IMR-90 (cell line): ENCODE data around the gene TUBG2. TPM values are rescaled to one million over a fixed set of nuclear protein-coding genes. Genes with fewer than 3 reads are reported as not detected.

ENCODE experiments used
- ATAC-seq: fragments of 200-7000 bp; cut with Tn5 transposase; 2 replicates; pipeline ENCODE4 v1.9.1; 2020; ENCODE audit warnings: low read depth, mild to moderate bottlenecking, moderate library complexity
- BruUV-seq: library from RNA; stranded (reverse); fragments of 400-500 nt; replicated peaks from 2 replicates; lab custom pipeline; 2021; lab: Mats Ljungman, UMichigan
- CTCF ChIA-PET: fragments of 300-600 bp; formaldehyde crosslinking; extraction: SDS; loops from one replicate; lab custom pipeline; 2021; ENCODE audit warnings: antibody characterized with exemption; lab: Yijun Ruan, JAX
- POLR2A ChIA-PET: fragments of 300-600 bp; sonication (Branson Sonifier 250); formaldehyde crosslinking; loops from one replicate; lab custom pipeline; 2022; ENCODE audit warnings: antibody characterized with exemption; ENCODE audit not compliant: unreplicated experiment; lab: Charles Lee
- DNase-seq: peaks from one replicate; pipeline ENCODE4 v3.0.0; 2013
- H2AFZ ChIP-seq: replicated peaks from 2 replicates; pipeline ENCODE3; 2013; ENCODE audit warnings: low read length, mild to moderate bottlenecking; ENCODE audit not compliant: poor library complexity
- H2AK5ac ChIP-seq: 2 replicates; pipeline ENCODE4 v1.6.1; 2013; ENCODE audit warnings: low read depth, low read length, inconsistent platforms
- H2AK9ac ChIP-seq: replicated peaks from 2 replicates; pipeline ENCODE3; 2013; ENCODE audit warnings: mild to moderate bottlenecking, low read depth, low read length, moderate library complexity; ENCODE audit not compliant: poor library complexity
- H2BK120ac ChIP-seq: 2 replicates; pipeline ENCODE4 v1.6.1; 2013; ENCODE audit warnings: low read depth, low read length, inconsistent platforms
- H2BK15ac ChIP-seq: 3 replicates; pipeline ENCODE4 v1.6.1; 2013; ENCODE audit warnings: low read depth, low read length, inconsistent platforms
- H2BK20ac ChIP-seq: 2 replicates; pipeline ENCODE4 v1.6.1; 2013; ENCODE audit warnings: low read depth, mild to moderate bottlenecking, inconsistent platforms, low read length, moderate library complexity
- H2BK5ac ChIP-seq: 2 replicates; pipeline ENCODE4 v1.6.1; 2013; ENCODE audit warnings: mild to moderate bottlenecking, low read depth, low read length, inconsistent platforms; ENCODE audit not compliant: poor library complexity, severe bottlenecking
- H3K14ac ChIP-seq: replicated peaks from 2 replicates; pipeline ENCODE4 v1.6.1; 2013; ENCODE audit warnings: low read depth, low read length, inconsistent platforms
- H3K18ac ChIP-seq: 2 replicates; pipeline ENCODE4 v1.6.1; 2013; ENCODE audit warnings: low read depth, low read length, control low read depth
- H3K23ac ChIP-seq: 2 replicates; pipeline ENCODE4 v1.6.1; 2013; ENCODE audit warnings: low read depth, low read length, inconsistent platforms
- H3K27ac ChIP-seq: 2 replicates; pipeline ENCODE4 v1.5.1; 2013; ENCODE audit warnings: mild to moderate bottlenecking, control low read depth, low read length; ENCODE audit not compliant: insufficient read depth
- H3K27me3 ChIP-seq: 2 replicates; pipeline ENCODE4 v1.6.1; 2013; ENCODE audit warnings: low read length; ENCODE audit not compliant: control insufficient read depth, insufficient read depth
- H3K36me3 ChIP-seq: 2 replicates; pipeline ENCODE4 v1.6.1; 2013; ENCODE audit warnings: low read length, mixed read lengths; ENCODE audit not compliant: control insufficient read depth, insufficient read depth
- H3K4ac ChIP-seq: 2 replicates; pipeline ENCODE4 v1.6.1; 2013; ENCODE audit warnings: low read depth, low read length, inconsistent platforms
- H3K4me1 ChIP-seq: 2 replicates; pipeline ENCODE4 v1.6.1; 2013; ENCODE audit warnings: low read length, mixed read lengths; ENCODE audit not compliant: control insufficient read depth, insufficient read depth
- H3K4me2 ChIP-seq: 2 replicates; pipeline ENCODE4 v1.6.1; 2013; ENCODE audit warnings: low read depth, mild to moderate bottlenecking, control low read depth, low read length, moderate library complexity
- H3K4me3 ChIP-seq: 2 replicates; pipeline ENCODE4 v1.5.1; 2013; ENCODE audit warnings: low read depth, mild to moderate bottlenecking, control low read depth, low read length, moderate library complexity; ENCODE audit not compliant: insufficient read depth
- H3K56ac ChIP-seq: 2 replicates; pipeline ENCODE4 v1.6.1; 2013; ENCODE audit warnings: low read length, inconsistent platforms; ENCODE audit not compliant: insufficient read depth; ENCODE audit errors: extremely low read depth
- H3K79me1 ChIP-seq, 2 experiments: 2 replicates each; pipeline ENCODE4 v1.6.1; 2013; ENCODE audit warnings: low read length in 2 of 2, inconsistent platforms in 1 of 2, low read depth in 1 of 2
- H3K9ac ChIP-seq: 2 replicates; pipeline ENCODE4 v1.6.1; 2013; ENCODE audit warnings: low read depth, low read length, control low read depth
- H3K9me1 ChIP-seq: 2 replicates; pipeline ENCODE4 v1.6.1; 2013; ENCODE audit warnings: low read length, inconsistent platforms; ENCODE audit not compliant: insufficient read depth
- H3K9me3 ChIP-seq: 2 replicates; pipeline ENCODE4 v1.6.1; 2013; ENCODE audit warnings: low read length; ENCODE audit not compliant: control insufficient read depth, insufficient read depth
- H4K20me1 ChIP-seq: 2 replicates; pipeline ENCODE4 v1.6.1; 2013; ENCODE audit warnings: low read length, inconsistent platforms; ENCODE audit not compliant: insufficient read depth
- H4K5ac ChIP-seq: 2 replicates; pipeline ENCODE4 v1.6.1; 2013; ENCODE audit warnings: mild to moderate bottlenecking, low read depth, low read length, control low read depth
- H4K8ac ChIP-seq, 2 experiments: 2 replicates each; pipeline ENCODE4 v1.6.1; 2013; ENCODE audit warnings: low read depth in 2 of 2, low read length in 2 of 2, control low read depth in 1 of 2, inconsistent platforms in 1 of 2
- H4K91ac ChIP-seq: 2 replicates; pipeline ENCODE4 v1.6.1; 2013; ENCODE audit warnings: low read depth, low read length, inconsistent platforms; ENCODE audit not compliant: insufficient read depth
- BHLHE40 ChIP-seq: fragments of 150-350 bp; IDR thresholded peaks from 2 replicates; pipeline ENCODE4 v1.6.1; 2016; ENCODE audit warnings: mild to moderate bottlenecking, low read depth, low read length
- CEBPB ChIP-seq: IDR thresholded peaks from 2 replicates; pipeline ENCODE4 v1.6.1; 2012; ENCODE audit warnings: low read depth, low read length, improper control_type of control experiment
- CHD1 ChIP-seq: IDR thresholded peaks from 2 replicates; pipeline ENCODE4 v1.6.1; 2012; ENCODE audit warnings: low read depth, low read length, improper control_type of control experiment
- ELK1 ChIP-seq: fragments of 150-350 bp; IDR thresholded peaks from 2 replicates; pipeline ENCODE4 v1.6.1; 2016; ENCODE audit warnings: low read depth, mild to moderate bottlenecking, low read length, moderate library complexity, borderline replicate concordance
- FOS ChIP-seq: fragments of 150-350 bp; IDR thresholded peaks from 2 replicates; pipeline ENCODE4 v1.6.1; 2016; ENCODE audit warnings: low read depth, low read length
- MAFK ChIP-seq: IDR thresholded peaks from 2 replicates; pipeline ENCODE4 v1.6.1; 2012; ENCODE audit warnings: low read depth, low read length, improper control_type of control experiment
- MAZ ChIP-seq: IDR thresholded peaks from 2 replicates; pipeline ENCODE4 v1.6.1; 2012; ENCODE audit warnings: low read depth, mild to moderate bottlenecking, low read length, improper control_type of control experiment, moderate library complexity, borderline replicate concordance
- MXI1 ChIP-seq: IDR thresholded peaks from 2 replicates; pipeline ENCODE4 v1.6.1; 2012; ENCODE audit warnings: low read depth, mild to moderate bottlenecking, low read length, moderate library complexity, borderline replicate concordance
- POLR2A ChIP-seq: IDR thresholded peaks from 2 replicates; pipeline ENCODE4 v1.6.1; 2012; ENCODE audit warnings: mild to moderate bottlenecking, low read depth, low read length
- RAD21 ChIP-seq: IDR thresholded peaks from 2 replicates; pipeline ENCODE4 v1.6.1; 2012; ENCODE audit warnings: low read length, improper control_type of control experiment
- RCOR1 ChIP-seq: IDR thresholded peaks from 2 replicates; pipeline ENCODE4 v1.6.1; 2012; ENCODE audit warnings: mild to moderate bottlenecking, low read length, improper control_type of control experiment; ENCODE audit not compliant: insufficient replicate concordance
- SMC3 ChIP-seq: fragments of 150-350 bp; IDR thresholded peaks from 2 replicates; pipeline ENCODE4 v1.6.1; 2016; ENCODE audit warnings: low read depth, mild to moderate bottlenecking, antibody characterized with exemption, low read length, moderate library complexity
- WGBS, 2 experiments: methylation state at CpG; one replicate each; pipeline versions ENCODE4 v1.1.5 to v1.1.7; 2013; ENCODE audit warnings: missing lambda C conversion rate in 2 of 2; ENCODE audit not compliant: insufficient read length in 1 of 2; ENCODE audit errors: extremely low coverage in 2 of 2; 5-methylcytosine and 5-hydroxymethylcytosine counted together
- dilution Hi-C: fragments of 300-500 bp; cut with HindIII; formaldehyde crosslinking; loops from one replicate; pipeline ENCODE4 v1.14.3; 2018; ENCODE audit warnings: low sequenced_read_pairs; ENCODE audit not compliant: unreplicated experiment
- in situ Hi-C: fragments of 300-500 bp; cut with MboI; formaldehyde crosslinking; loops from 3 replicates; pipeline ENCODE4 v1.14.3; 2019; ENCODE audit warnings: low sequenced_read_pairs, inconsistent platforms, mixed read lengths
- intact Hi-C: fragments of 100-400 bp; cut with micrococcal nuclease; formaldehyde crosslinking; loops from 2 replicates; pipeline ENCODE4 v1.10.0; 2022
- polyA plus RNA-seq, 3 experiments: library from polyadenylated mRNA; depleted of rRNA; stranded (reverse); fragments of >200 nt; gene quantifications; 2 replicates each; pipeline ENCODE4 v1.2.3, GENCODE V29; 2012; ENCODE audit warnings: low replicate concordance in 1 of 3
- total RNA-seq: library from RNA; depleted of rRNA; stranded (reverse); fragments of >200 nt; gene quantifications from 2 replicates; pipeline ENCODE4 v1.2.3, GENCODE V29; 2012
- TF ChIP-seq, protein P1 (sequence below): conservative IDR thresholded peaks from 2 replicates; pipeline ENCODE4 v1.5.1; 2012; ENCODE audit warnings: mild to moderate bottlenecking, low read depth, low read length, improper control_type of control experiment
- TF ChIP-seq, protein P2 (sequence below): fragments of 150-350 bp; IDR thresholded peaks from 2 replicates; pipeline ENCODE4 v1.6.1; 2017; ENCODE audit warnings: mild to moderate bottlenecking, antibody characterized with exemption, low read length, low read depth

The TUBG2 gene
- total and polyA plus RNA-seq, 2 of the 4 experiments (the other 2 are of a cell fraction) = 3.6 to 24.6 TPM

DNA sequence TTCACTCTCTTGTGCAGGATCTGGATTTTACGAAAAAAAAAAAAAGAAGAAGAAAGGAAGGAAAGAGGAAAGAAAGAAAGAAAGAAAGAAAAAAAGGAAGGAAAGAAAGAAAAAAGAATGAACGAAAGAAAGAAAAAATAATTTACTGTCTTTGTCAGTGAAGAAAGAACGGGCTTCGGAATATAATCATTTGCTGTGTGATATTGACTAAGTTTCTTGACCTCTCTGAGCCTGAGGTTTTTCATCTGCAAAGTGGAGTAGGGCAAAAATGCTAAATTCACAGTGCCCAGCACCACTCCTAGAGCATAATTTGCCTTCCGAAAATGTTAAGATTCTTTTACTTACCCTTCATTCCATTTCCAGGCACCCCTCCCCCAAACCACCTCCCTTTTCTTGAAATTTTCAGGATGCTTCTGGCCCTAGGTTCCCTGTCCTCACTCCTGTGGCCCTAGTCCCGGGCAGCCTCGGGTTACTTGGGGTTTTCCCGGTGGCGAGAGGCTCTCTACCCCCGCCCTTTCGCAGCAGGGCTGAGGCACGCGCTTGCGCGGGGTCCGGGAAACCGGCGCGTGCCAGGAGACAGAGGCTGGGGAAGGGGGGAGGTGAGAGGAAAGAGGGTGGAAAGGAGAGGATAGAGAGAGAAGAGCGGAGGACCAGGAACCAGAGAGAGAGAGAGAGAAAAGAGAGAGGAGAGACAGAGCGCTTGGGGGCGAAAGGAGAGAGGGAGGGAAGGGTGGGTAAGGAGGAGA is 23.1 kb downstream of the TUBG2 start, which contains the start of gene CNTNAP1:
Gene CNTNAP1, plus strand, starts transcription at position 556 of the 746 bp plus-strand sequence. CDS start 299 bp downstream, outside the sequence.
- peaks cover 21% of the 10 kb centered on the region for H3K9me1 ChIP-seq
- H2BK20ac ChIP-seq = peak within 1 kb of the TSS; percentile 70
- peaks cover 30% of the 10 kb centered on the region for H3K4me1 ChIP-seq
- H3K14ac ChIP-seq = peak within 1 kb of the TSS; percentile 80
- peaks cover 7 to 53% of the 10 kb centered on the region in 2 experiments for H3K79me1 ChIP-seq
- ChIA-PET POLR2A (no interaction called here), CTCF (no interaction called here)
- peak within 1 kb of the TSS; percentile 87 for H3K4me2 ChIP-seq
- no peaks in the 10 kb centered on the region for H3K27me3 ChIP-seq
- H4K20me1 ChIP-seq = 0 out of 2 replicates have a peak, but pooled peaks cover 8% of the 10 kb centered on the region
- peak within 1 kb of the TSS; percentile 45 for H3K18ac ChIP-seq
- H4K5ac ChIP-seq = peak within 1 kb of the TSS; percentile 17
- dilution Hi-C loops (no loop called here), intact Hi-C loops (no loop called here), in situ Hi-C loops (loop anchor here (5.0 to 25.0 kb wide), 2 partner anchors 105 to 630 kb away; partner anchors contain the start of gene PSMC3IP)
- H4K8ac ChIP-seq = peak within 1 kb of the TSS; percentile 55 to 86
- DNase-seq (peak; percentile 84), ATAC-seq (peak; percentile 48)
- peak within 1 kb of the TSS; percentile 85 for H2AK5ac ChIP-seq
- BruUV-seq = no TSS peak
- peaks cover 22% of the 10 kb centered on the region for H3K36me3 ChIP-seq
- H2AFZ ChIP-seq = peak within 1 kb of the TSS; percentile 95
- H2AK9ac ChIP-seq = peak within 1 kb of the TSS; percentile 93
- H3K9me3 ChIP-seq = no peaks in the 10 kb centered on the region
- H3K27ac ChIP-seq = peak within 1 kb of the TSS; percentile 87
- H2BK120ac ChIP-seq = peak within 1 kb of the TSS; percentile 73
- H3K4ac ChIP-seq = peak within 1 kb of the TSS; percentile 72
- H3K4me3 ChIP-seq = peak within 1 kb of the TSS; percentile 62
- peak within 1 kb of the TSS; percentile 45; the same call in 1 of the 2 replicates for H3K56ac ChIP-seq
- H2BK5ac ChIP-seq = peak within 1 kb of the TSS; percentile 70
- peak within 1 kb of the TSS; percentile 84 for H4K91ac ChIP-seq
- H3K9ac ChIP-seq = peak within 1 kb of the TSS; percentile 84
- H3K23ac ChIP-seq = peak within 1 kb of the TSS; percentile 94
- H2BK15ac ChIP-seq = peak within 1 kb of the TSS; percentile 85; the same call in 1 of the 3 replicates
- 0 to 100% methylated on average over 1 to 15 of the region's 22 CpGs for WGBS, 2 experiments
- TF ChIP-seq RAD21 (no peak), CHD1 (no peak), CEBPB (no peak), MXI1 (no peak), POLR2A (no peak), ELK1 (no peak), MAZ (peak; percentile 91; the same call in 1 of the 2 replicates), FOS (0 out of 2 replicates have a peak, but pooled peaks have one; percentile 9), MAFK (no peak), BHLHE40 (peak; percentile 92), SMC3 (no peak), RCOR1 (peak; percentile 80)
- TF ChIP-seq, protein P1, sequence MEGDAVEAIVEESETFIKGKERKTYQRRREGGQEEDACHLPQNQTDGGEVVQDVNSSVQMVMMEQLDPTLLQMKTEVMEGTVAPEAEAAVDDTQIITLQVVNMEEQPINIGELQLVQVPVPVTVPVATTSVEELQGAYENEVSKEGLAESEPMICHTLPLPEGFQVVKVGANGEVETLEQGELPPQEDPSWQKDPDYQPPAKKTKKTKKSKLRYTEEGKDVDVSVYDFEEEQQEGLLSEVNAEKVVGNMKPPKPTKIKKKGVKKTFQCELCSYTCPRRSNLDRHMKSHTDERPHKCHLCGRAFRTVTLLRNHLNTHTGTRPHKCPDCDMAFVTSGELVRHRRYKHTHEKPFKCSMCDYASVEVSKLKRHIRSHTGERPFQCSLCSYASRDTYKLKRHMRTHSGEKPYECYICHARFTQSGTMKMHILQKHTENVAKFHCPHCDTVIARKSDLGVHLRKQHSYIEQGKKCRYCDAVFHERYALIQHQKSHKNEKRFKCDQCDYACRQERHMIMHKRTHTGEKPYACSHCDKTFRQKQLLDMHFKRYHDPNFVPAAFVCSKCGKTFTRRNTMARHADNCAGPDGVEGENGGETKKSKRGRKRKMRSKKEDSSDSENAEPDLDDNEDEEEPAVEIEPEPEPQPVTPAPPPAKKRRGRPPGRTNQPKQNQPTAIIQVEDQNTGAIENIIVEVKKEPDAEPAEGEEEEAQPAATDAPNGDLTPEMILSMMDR = no peak
- TF ChIP-seq, protein P2, sequence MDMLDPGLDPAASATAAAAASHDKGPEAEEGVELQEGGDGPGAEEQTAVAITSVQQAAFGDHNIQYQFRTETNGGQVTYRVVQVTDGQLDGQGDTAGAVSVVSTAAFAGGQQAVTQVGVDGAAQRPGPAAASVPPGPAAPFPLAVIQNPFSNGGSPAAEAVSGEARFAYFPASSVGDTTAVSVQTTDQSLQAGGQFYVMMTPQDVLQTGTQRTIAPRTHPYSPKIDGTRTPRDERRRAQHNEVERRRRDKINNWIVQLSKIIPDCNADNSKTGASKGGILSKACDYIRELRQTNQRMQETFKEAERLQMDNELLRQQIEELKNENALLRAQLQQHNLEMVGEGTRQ = peak; percentile 36; the same call in 1 of the 2 replicates
